ENCODE data around the gene CNOT6L.

Gene CNOT6L

GRCh38 chr4:77676842-77677241 lies 142.3 kb downstream of the CNOT6L start:
- Histone ChIP-seq H3K4me3 (ENCODE audit: low read depth, low read length) (no peak overlapping the region), H3K36me3 (ENCODE audit: control insufficient read depth, insufficient read depth, low read length) (no peaks in the 10 kb centered on the region), H3K9me3 (ENCODE audit: control insufficient read depth, insufficient read depth, low read depth, low read length) (no peaks in the 10 kb centered on the region), H3K4me1 (ENCODE audit: control insufficient read depth, insufficient read depth, low read length) (no peaks in the 10 kb centered on the region), H3K9ac (ENCODE audit: low read length) (no peak overlapping the region), H3K27me3 (ENCODE audit: control insufficient read depth, insufficient read depth, low read length) (no peaks in the 10 kb centered on the region), H3K27ac (ENCODE audit: low read depth, low read length) (no peak overlapping the region)

- H3K9me3 ChIP-seq (ENCODE audit: control insufficient read depth, insufficient read depth, low read depth, low read length), result no peaks in the 10 kb centered on the region
These were observed 148.1 kb downstream of the CNOT6L start for GRCh38 chr4:77671051-77671450.

GRCh38 chr4:77669946-77670590 lies 149.1 kb downstream of the CNOT6L start:
- Histone ChIP-seq H3K9ac (ENCODE audit: low read length) (no peak overlapping the region), H3K27ac (ENCODE audit: low read depth, low read length) (no peak overlapping the region), H3K36me3 (ENCODE audit: control insufficient read depth, insufficient read depth, low read length) (no peaks in the 10 kb centered on the region), H3K4me3 (ENCODE audit: low read depth, low read length) (no peak overlapping the region), H3K4me1 (ENCODE audit: control insufficient read depth, insufficient read depth, low read length) (peaks cover 15% of the 10 kb centered on the region), H3K9me3 (ENCODE audit: control insufficient read depth, insufficient read depth, low read depth, low read length) (no peaks in the 10 kb centered on the region), H3K27me3 (ENCODE audit: control insufficient read depth, insufficient read depth, low read length) (no peaks in the 10 kb centered on the region)

More at GRCh38 chr4:77671051-77671450, 148.1 kb downstream of the CNOT6L start:
- Histone ChIP-seq H3K36me3 (ENCODE audit: control insufficient read depth, insufficient read depth, low read length) (no peaks in the 10 kb centered on the region), H3K4me1 (ENCODE audit: control insufficient read depth, insufficient read depth, low read length) (peaks cover 15% of the 10 kb centered on the region), H3K9ac (ENCODE audit: low read length) (no peak overlapping the region), H3K27me3 (ENCODE audit: control insufficient read depth, insufficient read depth, low read length) (no peaks in the 10 kb centered on the region), H3K4me3 (ENCODE audit: low read depth, low read length) (peak overlapping the region; percentile 28), H3K27ac (ENCODE audit: low read depth, low read length) (no peak overlapping the region)

GRCh38 chr4:77665381-77666069 lies 153.6 kb downstream of the CNOT6L start:
- Histone ChIP-seq H3K27me3 (ENCODE audit: control insufficient read depth, insufficient read depth, low read length) (no peaks in the 10 kb centered on the region), H3K4me1 (ENCODE audit: control insufficient read depth, insufficient read depth, low read length) (peaks cover 3% of the 10 kb centered on the region), H3K9ac (ENCODE audit: low read length) (no peak overlapping the region), H3K27ac (ENCODE audit: low read depth, low read length) (no peak overlapping the region), H3K4me3 (ENCODE audit: low read depth, low read length) (no peak overlapping the region), H3K9me3 (ENCODE audit: control insufficient read depth, insufficient read depth, low read depth, low read length) (no peaks in the 10 kb centered on the region), H3K36me3 (ENCODE audit: control insufficient read depth, insufficient read depth, low read length) (no peaks in the 10 kb centered on the region)
